A673 (cell line): ENCODE data around the gene HSF2BP.
"Not testable (repeated sequence)": the region's sequence is repeated elsewhere in the genome, so short reads cannot be mapped to it uniquely, and the experiment has no call there.

Experiments
- EZH2 ChIP-seq: fragments of 200-600 bp; sonication (generic); IDR thresholded peaks from 2 replicates; pipeline ENCODE4 v1.6.1; 2017; ENCODE audit warnings: borderline replicate concordance, low read depth, mild to moderate bottlenecking, mixed read lengths, antibody characterized with exemption, low read length; ENCODE audit not compliant: poor library complexity, severe bottlenecking
- TF ChIP-seq, protein P1 (sequence below): fragments of 300-800, 200-600 bp; sonication (generic); conservative IDR thresholded peaks from 2 replicates; pipeline ENCODE4 v1.5.1; 2017; ENCODE audit warnings: low read depth, mild to moderate bottlenecking, antibody characterized with exemption, low read length, moderate library complexity, mixed read lengths

DNA sequence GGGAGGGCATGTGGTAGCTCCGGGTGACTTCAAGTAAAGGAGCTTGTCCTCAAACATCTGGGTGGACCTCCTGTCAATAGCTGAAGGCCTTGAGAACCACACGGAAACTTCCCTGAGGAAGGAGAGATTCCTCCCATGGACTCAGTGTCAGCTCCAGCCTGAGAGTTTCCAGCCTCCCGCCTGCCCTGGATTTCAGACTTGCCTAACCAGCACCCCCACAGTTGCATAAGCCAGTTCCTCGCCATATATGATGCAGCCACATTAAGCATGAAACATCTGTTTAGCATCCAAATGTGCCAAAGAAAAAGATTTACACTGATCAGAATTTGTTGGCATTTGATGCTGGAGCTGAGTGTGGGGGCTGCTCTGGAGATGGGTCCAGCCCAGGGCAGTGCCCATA is 148.1 kb downstream of the HSF2BP start:
- TF ChIP-seq, protein P1, sequence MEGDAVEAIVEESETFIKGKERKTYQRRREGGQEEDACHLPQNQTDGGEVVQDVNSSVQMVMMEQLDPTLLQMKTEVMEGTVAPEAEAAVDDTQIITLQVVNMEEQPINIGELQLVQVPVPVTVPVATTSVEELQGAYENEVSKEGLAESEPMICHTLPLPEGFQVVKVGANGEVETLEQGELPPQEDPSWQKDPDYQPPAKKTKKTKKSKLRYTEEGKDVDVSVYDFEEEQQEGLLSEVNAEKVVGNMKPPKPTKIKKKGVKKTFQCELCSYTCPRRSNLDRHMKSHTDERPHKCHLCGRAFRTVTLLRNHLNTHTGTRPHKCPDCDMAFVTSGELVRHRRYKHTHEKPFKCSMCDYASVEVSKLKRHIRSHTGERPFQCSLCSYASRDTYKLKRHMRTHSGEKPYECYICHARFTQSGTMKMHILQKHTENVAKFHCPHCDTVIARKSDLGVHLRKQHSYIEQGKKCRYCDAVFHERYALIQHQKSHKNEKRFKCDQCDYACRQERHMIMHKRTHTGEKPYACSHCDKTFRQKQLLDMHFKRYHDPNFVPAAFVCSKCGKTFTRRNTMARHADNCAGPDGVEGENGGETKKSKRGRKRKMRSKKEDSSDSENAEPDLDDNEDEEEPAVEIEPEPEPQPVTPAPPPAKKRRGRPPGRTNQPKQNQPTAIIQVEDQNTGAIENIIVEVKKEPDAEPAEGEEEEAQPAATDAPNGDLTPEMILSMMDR = not testable (repeated sequence)
- TF ChIP-seq EZH2 = not testable (repeated sequence)
